Skin of body (tissue), 2 donors: ENCODE results near the gene AADACL3. TPM values are rescaled to one million over a fixed set of nuclear protein-coding genes. Genes with fewer than 3 reads are reported as not detected.
"Not testable (repeated sequence)": the region's sequence is repeated elsewhere in the genome, so short reads cannot be mapped to it uniquely, and the experiment has no call there.

ENCODE experiments used
- DNase-seq: peaks from one replicate; lab custom pipeline; 2025; lab: John Stamatoyannopoulos, UW
- total RNA-seq: library from RNA; depleted of rRNA; stranded (reverse); fragments of >200 nt; gene quantifications from one replicate; pipeline ENCODE4 v1.2.3, GENCODE V29; 2014

Gene AADACL3
- total RNA-seq = 6.1 TPM

- no peak for DNase-seq
Observed at GRCh38 chr1:12715896-12716437, at the start of gene AADACL3. AADACL3 (plus strand) TSS chr1:12716110; CDS start chr1:12716177, 67 bp downstream.

GRCh38 chr1:12666141-12666735 lies 49.7 kb upstream of the AADACL3 start:
- DNase-seq = no peak

GRCh38 chr1:12669529-12670068 lies 46.3 kb upstream of the AADACL3 start:
- DNase-seq = no peak

- no peak for DNase-seq
Observed at GRCh38 chr1:12674358-12674757, 41.6 kb upstream of the AADACL3 start.

- not testable (repeated sequence) for DNase-seq
Observed at GRCh38 chr1:12676122-12676521, 39.8 kb upstream of the AADACL3 start.

GRCh38 chr1:12677565-12677964 lies 38.3 kb upstream of the AADACL3 start:
- DNase-seq = no peak

- DNase-seq = no peak
Observed at GRCh38 chr1:12678350-12678749, 37.6 kb upstream of the AADACL3 start.

GRCh38 chr1:12678820-12679219 lies 37.1 kb upstream of the AADACL3 start:
- no peak for DNase-seq

- no peak for DNase-seq
Observed at GRCh38 chr1:12690156-12690555, 25.8 kb upstream of the AADACL3 start.

GRCh38 chr1:12692967-12693782 lies 22.7 kb upstream of the AADACL3 start:
- no peak for DNase-seq

GRCh38 chr1:12696658-12697057 lies 19.3 kb upstream of the AADACL3 start:
- no peak for DNase-seq

- peak; percentile 9 for DNase-seq
Observed at GRCh38 chr1:12697397-12697796, 18.5 kb upstream of the AADACL3 start.

- no peak for DNase-seq
Observed at GRCh38 chr1:12703821-12704451, 12.0 kb upstream of the AADACL3 start.

- no peak for DNase-seq
Observed at GRCh38 chr1:12706061-12706460, 9.8 kb upstream of the AADACL3 start.

- DNase-seq = no peak
Observed at GRCh38 chr1:12708396-12709090, 7.4 kb upstream of the AADACL3 start.

GRCh38 chr1:12709091-12709491 lies 6.8 kb upstream of the AADACL3 start:
- DNase-seq = no peak

- DNase-seq = no peak
Observed at GRCh38 chr1:12709696-12710095, 6.2 kb upstream of the AADACL3 start.

GRCh38 chr1:12711536-12711935 lies 4.4 kb upstream of the AADACL3 start:
- no peak for DNase-seq

- DNase-seq = no peak
Observed at GRCh38 chr1:12712076-12712475, 3.8 kb upstream of the AADACL3 start.

- no peak for DNase-seq
Observed at GRCh38 chr1:12712929-12713328, 3.0 kb upstream of the AADACL3 start.

GRCh38 chr1:12713651-12714050 lies 2.3 kb upstream of the AADACL3 start:
- DNase-seq = not testable (repeated sequence)
